ENCODE data around the gene SYNPR. TPM values are rescaled to one million over a fixed set of nuclear protein-coding genes. Genes with fewer than 3 reads are reported as not detected.

The SYNPR gene
- total RNA-seq, 1 donor from 2014 or later, result not detected

- no peaks in the 10 kb centered on the region for H3K9me3 Mint-ChIP-seq
- no peaks in the 10 kb centered on the region for H3K27me3 Mint-ChIP-seq (ENCODE audit: low read depth)
- H3K36me3 Mint-ChIP-seq (ENCODE audit: low read depth), result no peaks in the 10 kb centered on the region
- intact Hi-C loops (cut with micrococcal nuclease), result no loop called here
- no peak overlapping the region for H3K27ac Mint-ChIP-seq
- H3K4me1 Mint-ChIP-seq (ENCODE audit: low read depth), result no peaks in the 10 kb centered on the region
- no peak overlapping the region for H3K4me3 Mint-ChIP-seq (ENCODE audit: low read depth)
- no peak for DNase-seq (ENCODE audit: low spot score)
Observed at GRCh38 chr3:63364495-63364894, 86.4 kb downstream of the SYNPR start.

GRCh38 chr3:63364910-63365309, 86.8 kb downstream of the SYNPR start:
- no peak for DNase-seq (ENCODE audit: low spot score)
- intact Hi-C loops (cut with micrococcal nuclease), result no loop called here
- H3K4me3 Mint-ChIP-seq (ENCODE audit: low read depth), result no peak overlapping the region
- H3K27ac Mint-ChIP-seq, result no peak overlapping the region
- H3K36me3 Mint-ChIP-seq (ENCODE audit: low read depth), result no peaks in the 10 kb centered on the region
- H3K27me3 Mint-ChIP-seq (ENCODE audit: low read depth), result no peaks in the 10 kb centered on the region
- no peaks in the 10 kb centered on the region for H3K9me3 Mint-ChIP-seq
- no peaks in the 10 kb centered on the region for H3K4me1 Mint-ChIP-seq (ENCODE audit: low read depth)

- Mint-ChIP-seq H3K4me1 (ENCODE audit: low read depth) (no peaks in the 10 kb centered on the region), H3K9me3 (no peaks in the 10 kb centered on the region), H3K4me3 (ENCODE audit: low read depth) (no peak overlapping the region), H3K27ac (no peak overlapping the region), H3K36me3 (ENCODE audit: low read depth) (no peaks in the 10 kb centered on the region), H3K27me3 (ENCODE audit: low read depth) (no peaks in the 10 kb centered on the region)
- intact Hi-C loops (cut with micrococcal nuclease), result no loop called here
- no peak for DNase-seq (ENCODE audit: low spot score)
Observed at GRCh38 chr3:63365671-63366070, 87.6 kb downstream of the SYNPR start.

GRCh38 chr3:63370094-63370493, 92.0 kb downstream of the SYNPR start:
- intact Hi-C loops (cut with micrococcal nuclease), result no loop called here
- Mint-ChIP-seq H3K27me3 (ENCODE audit: low read depth) (no peaks in the 10 kb centered on the region), H3K9me3 (no peaks in the 10 kb centered on the region), H3K27ac (no peak overlapping the region), H3K4me1 (ENCODE audit: low read depth) (no peaks in the 10 kb centered on the region), H3K4me3 (ENCODE audit: low read depth) (no peak overlapping the region), H3K36me3 (ENCODE audit: low read depth) (no peaks in the 10 kb centered on the region)
- no peak for DNase-seq (ENCODE audit: low spot score)

GRCh38 chr3:63383040-63383439, 104.9 kb downstream of the SYNPR start:
- DNase-seq (ENCODE audit: low spot score), result no peak
- no peak overlapping the region for H3K27ac Mint-ChIP-seq
- no peaks in the 10 kb centered on the region for H3K4me1 Mint-ChIP-seq (ENCODE audit: low read depth)
- no peaks in the 10 kb centered on the region for H3K36me3 Mint-ChIP-seq (ENCODE audit: low read depth)
- H3K9me3 Mint-ChIP-seq, result no peaks in the 10 kb centered on the region
- no peak overlapping the region for H3K4me3 Mint-ChIP-seq (ENCODE audit: low read depth)
- intact Hi-C loops (cut with micrococcal nuclease), result no loop called here
- H3K27me3 Mint-ChIP-seq (ENCODE audit: low read depth), result no peaks in the 10 kb centered on the region

GRCh38 chr3:63384382-63384781, 106.3 kb downstream of the SYNPR start:
- Mint-ChIP-seq H3K4me1 (ENCODE audit: low read depth) (no peaks in the 10 kb centered on the region), H3K36me3 (ENCODE audit: low read depth) (no peaks in the 10 kb centered on the region), H3K27ac (no peak overlapping the region), H3K9me3 (no peaks in the 10 kb centered on the region), H3K27me3 (ENCODE audit: low read depth) (no peaks in the 10 kb centered on the region), H3K4me3 (ENCODE audit: low read depth) (no peak overlapping the region)
- no peak for DNase-seq (ENCODE audit: low spot score)
- intact Hi-C loops (cut with micrococcal nuclease), result no loop called here

- Mint-ChIP-seq H3K27me3 (ENCODE audit: low read depth) (no peaks in the 10 kb centered on the region), H3K4me3 (ENCODE audit: low read depth) (no peak overlapping the region), H3K9me3 (no peaks in the 10 kb centered on the region), H3K36me3 (ENCODE audit: low read depth) (no peaks in the 10 kb centered on the region), H3K27ac (no peak overlapping the region), H3K4me1 (ENCODE audit: low read depth) (no peaks in the 10 kb centered on the region)
- no peak for DNase-seq (ENCODE audit: low spot score)
- intact Hi-C loops (cut with micrococcal nuclease), result no loop called here
Observed at GRCh38 chr3:63385629-63386028, 107.5 kb downstream of the SYNPR start.

- DNase-seq (ENCODE audit: low spot score), result no peak
- H3K36me3 Mint-ChIP-seq (ENCODE audit: low read depth), result no peaks in the 10 kb centered on the region
- intact Hi-C loops (cut with micrococcal nuclease), result no loop called here
- H3K9me3 Mint-ChIP-seq, result no peaks in the 10 kb centered on the region
- H3K4me1 Mint-ChIP-seq (ENCODE audit: low read depth), result no peaks in the 10 kb centered on the region
- no peak overlapping the region for H3K27ac Mint-ChIP-seq
- no peaks in the 10 kb centered on the region for H3K27me3 Mint-ChIP-seq (ENCODE audit: low read depth)
- no peak overlapping the region for H3K4me3 Mint-ChIP-seq (ENCODE audit: low read depth)
Observed at GRCh38 chr3:63386568-63386967, 108.5 kb downstream of the SYNPR start.

- no peak for DNase-seq (ENCODE audit: low spot score)
- no peak overlapping the region for H3K4me3 Mint-ChIP-seq (ENCODE audit: low read depth)
- intact Hi-C loops (cut with micrococcal nuclease), result no loop called here
- no peaks in the 10 kb centered on the region for H3K9me3 Mint-ChIP-seq
- H3K27me3 Mint-ChIP-seq (ENCODE audit: low read depth), result no peaks in the 10 kb centered on the region
- no peaks in the 10 kb centered on the region for H3K36me3 Mint-ChIP-seq (ENCODE audit: low read depth)
- H3K4me1 Mint-ChIP-seq (ENCODE audit: low read depth), result no peaks in the 10 kb centered on the region
- no peak overlapping the region for H3K27ac Mint-ChIP-seq
Observed at GRCh38 chr3:63387568-63387967, 109.5 kb downstream of the SYNPR start.

GRCh38 chr3:63390710-63391230, 112.7 kb downstream of the SYNPR start:
- Mint-ChIP-seq H3K4me1 (ENCODE audit: low read depth) (no peaks in the 10 kb centered on the region), H3K36me3 (ENCODE audit: low read depth) (no peaks in the 10 kb centered on the region), H3K9me3 (no peaks in the 10 kb centered on the region), H3K27ac (no peak overlapping the region), H3K4me3 (ENCODE audit: low read depth) (no peak overlapping the region), H3K27me3 (ENCODE audit: low read depth) (no peaks in the 10 kb centered on the region)
- intact Hi-C loops (cut with micrococcal nuclease), result no loop called here
- DNase-seq (ENCODE audit: low spot score), result no peak

GRCh38 chr3:63395960-63396359, 117.9 kb downstream of the SYNPR start:
- Mint-ChIP-seq H3K9me3 (no peaks in the 10 kb centered on the region), H3K27me3 (ENCODE audit: low read depth) (no peaks in the 10 kb centered on the region), H3K4me1 (ENCODE audit: low read depth) (no peaks in the 10 kb centered on the region), H3K4me3 (ENCODE audit: low read depth) (no peak overlapping the region), H3K36me3 (ENCODE audit: low read depth) (no peaks in the 10 kb centered on the region), H3K27ac (no peak overlapping the region)
- no peak for DNase-seq (ENCODE audit: low spot score)
- intact Hi-C loops (cut with micrococcal nuclease), result no loop called here

- no peak for DNase-seq (ENCODE audit: low spot score)
- Mint-ChIP-seq H3K4me3 (ENCODE audit: low read depth) (no peak overlapping the region), H3K27ac (no peak overlapping the region), H3K9me3 (no peaks in the 10 kb centered on the region), H3K36me3 (ENCODE audit: low read depth) (no peaks in the 10 kb centered on the region), H3K4me1 (ENCODE audit: low read depth) (no peaks in the 10 kb centered on the region), H3K27me3 (ENCODE audit: low read depth) (no peaks in the 10 kb centered on the region)
- intact Hi-C loops (cut with micrococcal nuclease), result no loop called here
Observed at GRCh38 chr3:63400246-63400860, 122.2 kb downstream of the SYNPR start.

GRCh38 chr3:63405882-63406281, 127.8 kb downstream of the SYNPR start:
- Mint-ChIP-seq H3K27me3 (ENCODE audit: low read depth) (no peaks in the 10 kb centered on the region), H3K27ac (no peak overlapping the region), H3K4me1 (ENCODE audit: low read depth) (no peaks in the 10 kb centered on the region), H3K4me3 (ENCODE audit: low read depth) (no peak overlapping the region), H3K9me3 (no peaks in the 10 kb centered on the region), H3K36me3 (ENCODE audit: low read depth) (no peaks in the 10 kb centered on the region)
- intact Hi-C loops (cut with micrococcal nuclease), result no loop called here
- DNase-seq (ENCODE audit: low spot score), result no peak

- no peaks in the 10 kb centered on the region for H3K27me3 Mint-ChIP-seq (ENCODE audit: low read depth)
- no peak for DNase-seq (ENCODE audit: low spot score)
- H3K27ac Mint-ChIP-seq, result no peak overlapping the region
- H3K4me3 Mint-ChIP-seq (ENCODE audit: low read depth), result no peak overlapping the region
- no peaks in the 10 kb centered on the region for H3K36me3 Mint-ChIP-seq (ENCODE audit: low read depth)
- intact Hi-C loops (cut with micrococcal nuclease), result no loop called here
- H3K9me3 Mint-ChIP-seq, result no peaks in the 10 kb centered on the region
- H3K4me1 Mint-ChIP-seq (ENCODE audit: low read depth), result no peaks in the 10 kb centered on the region
Observed at GRCh38 chr3:63413523-63413922, 135.4 kb downstream of the SYNPR start.
